Tibial nerve (tissue), 4 donors: ENCODE data around the gene PCP4. TPM values are rescaled to one million over a fixed set of nuclear protein-coding genes. Genes with fewer than 3 reads are reported as not detected.

Experiments used
- DNase-seq, 2 donors: peaks; one replicate each; pipeline ENCODE4 v3.0.0-alpha.2; 2019; ENCODE audit warnings: low spot score in 2 of 2
- H3K27ac ChIP-seq, 4 donors: fragments of 200-600 bp; sonication (generic) in 3 of 4; one replicate each; pipeline ENCODE4 v1.5.1; 2017 to 2019; ENCODE audit warnings: mild to moderate bottlenecking in 1 of 4
- H3K27me3 ChIP-seq, 2 donors: fragments of 200-600 bp; sonication (generic) in 1 of 2; one replicate each; pipeline versions ENCODE4 v1.5.1 to v1.6.0; 2017 to 2019
- H3K36me3 ChIP-seq, 3 donors: fragments of 200-600 bp; sonication (generic); one replicate each; pipeline ENCODE4 v1.5.1; 2018 to 2019
- H3K4me1 ChIP-seq, 4 donors: fragments of 200-600 bp; sonication (generic) in 3 of 4; one replicate each; pipeline ENCODE4 v1.5.1; 2017 to 2019
- H3K4me3 ChIP-seq, 4 donors: fragments of 200-600 bp; sonication (generic) in 3 of 4; one replicate each; pipeline ENCODE4 v1.5.1; 2017 to 2019; ENCODE audit warnings: mild to moderate bottlenecking in 1 of 4, moderate library complexity in 1 of 4
- H3K9me3 ChIP-seq, 4 donors: fragments of 200-600 bp; sonication (generic) in 3 of 4; one replicate each; pipeline ENCODE4 v1.5.1; 2017 to 2019
- EP300 ChIP-seq, 2 donors: sonication (generic); formaldehyde crosslinking; IDR thresholded peaks; one replicate each; pipeline ENCODE4 v1.6.1; 2017; ENCODE audit warnings: antibody characterized with exemption in 2 of 2, mild to moderate bottlenecking in 1 of 2
- POLR2A ChIP-seq, 2 donors: fragments of 450-650 bp; IDR thresholded peaks; one replicate each; pipeline ENCODE4 v1.6.1; 2017; ENCODE audit warnings: antibody characterized with exemption in 2 of 2, mild to moderate bottlenecking in 2 of 2, moderate library complexity in 2 of 2
- WGBS, 2 donors: methylation state at CpG; one replicate each; pipeline ENCODE4 v1.1.5; 2018; 5-methylcytosine and 5-hydroxymethylcytosine counted together
- total RNA-seq, 4 donors: library from RNA; depleted of rRNA; stranded (reverse); fragments of >200 nt; gene quantifications; one replicate each; pipeline ENCODE4 v1.1.0, GENCODE V29; 2016
- TF ChIP-seq, protein P1 (sequence below), 5 experiments: fragments of 200-600 bp in 3 of 5; fragments of 450-650 bp in 2 of 5; sonication (generic) in 3 of 5; IDR thresholded peaks; one replicate each; pipeline ENCODE4 v1.5.1; 2016 to 2019; ENCODE audit warnings: antibody characterized with exemption in 5 of 5, mild to moderate bottlenecking in 3 of 5, moderate library complexity in 2 of 5

Gene PCP4
- total RNA-seq, 4 donors from 2014 or later: 13.5 TPM; not detected in 3

DNA sequence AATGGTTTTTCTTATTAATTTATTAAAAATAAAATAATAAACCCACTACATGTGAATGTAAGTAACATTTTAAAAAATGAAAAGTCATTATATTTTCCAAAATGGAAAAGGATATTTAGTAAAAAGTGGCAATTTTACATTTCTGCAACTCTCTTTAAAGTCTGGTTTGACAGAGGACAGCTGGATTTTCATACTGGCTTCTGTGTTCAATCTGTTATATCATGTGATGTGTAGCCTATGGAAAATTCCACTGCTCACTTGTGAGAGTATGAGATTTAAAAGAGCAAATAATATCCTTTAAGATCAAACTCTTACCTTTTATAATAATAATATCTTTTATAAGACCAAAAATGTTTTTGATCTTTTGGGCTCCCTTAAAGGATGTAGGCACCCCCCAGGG is 33.7 kb downstream of the PCP4 start:
- H3K4me1 ChIP-seq: no peaks in the 10 kb centered on the region
- TF ChIP-seq POLR2A (IDR thresholded peaks at IDR 0.05): no peak
- TF ChIP-seq, protein P1, sequence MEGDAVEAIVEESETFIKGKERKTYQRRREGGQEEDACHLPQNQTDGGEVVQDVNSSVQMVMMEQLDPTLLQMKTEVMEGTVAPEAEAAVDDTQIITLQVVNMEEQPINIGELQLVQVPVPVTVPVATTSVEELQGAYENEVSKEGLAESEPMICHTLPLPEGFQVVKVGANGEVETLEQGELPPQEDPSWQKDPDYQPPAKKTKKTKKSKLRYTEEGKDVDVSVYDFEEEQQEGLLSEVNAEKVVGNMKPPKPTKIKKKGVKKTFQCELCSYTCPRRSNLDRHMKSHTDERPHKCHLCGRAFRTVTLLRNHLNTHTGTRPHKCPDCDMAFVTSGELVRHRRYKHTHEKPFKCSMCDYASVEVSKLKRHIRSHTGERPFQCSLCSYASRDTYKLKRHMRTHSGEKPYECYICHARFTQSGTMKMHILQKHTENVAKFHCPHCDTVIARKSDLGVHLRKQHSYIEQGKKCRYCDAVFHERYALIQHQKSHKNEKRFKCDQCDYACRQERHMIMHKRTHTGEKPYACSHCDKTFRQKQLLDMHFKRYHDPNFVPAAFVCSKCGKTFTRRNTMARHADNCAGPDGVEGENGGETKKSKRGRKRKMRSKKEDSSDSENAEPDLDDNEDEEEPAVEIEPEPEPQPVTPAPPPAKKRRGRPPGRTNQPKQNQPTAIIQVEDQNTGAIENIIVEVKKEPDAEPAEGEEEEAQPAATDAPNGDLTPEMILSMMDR (IDR thresholded peaks at IDR 0.05): no peak
- TF ChIP-seq EP300 (IDR thresholded peaks at IDR 0.05): no peak
- no peaks in the 10 kb centered on the region for H3K36me3 ChIP-seq
- no peak overlapping the region for H3K27ac ChIP-seq
- H3K9me3 ChIP-seq: no peaks in the 10 kb centered on the region
- DNase-seq: no peak
- no peak overlapping the region for H3K4me3 ChIP-seq
- no peaks in the 10 kb centered on the region for H3K27me3 ChIP-seq

- H3K4me1 ChIP-seq: no peaks in the 10 kb centered on the region
- no peaks in the 10 kb centered on the region for H3K9me3 ChIP-seq
- WGBS, 2 donors: 74 to 80% methylated on average over 5 of the region's 5 CpGs
Observed at GRCh38 chr21:39902986-39903385, 35.7 kb downstream of the PCP4 start.

DNA sequence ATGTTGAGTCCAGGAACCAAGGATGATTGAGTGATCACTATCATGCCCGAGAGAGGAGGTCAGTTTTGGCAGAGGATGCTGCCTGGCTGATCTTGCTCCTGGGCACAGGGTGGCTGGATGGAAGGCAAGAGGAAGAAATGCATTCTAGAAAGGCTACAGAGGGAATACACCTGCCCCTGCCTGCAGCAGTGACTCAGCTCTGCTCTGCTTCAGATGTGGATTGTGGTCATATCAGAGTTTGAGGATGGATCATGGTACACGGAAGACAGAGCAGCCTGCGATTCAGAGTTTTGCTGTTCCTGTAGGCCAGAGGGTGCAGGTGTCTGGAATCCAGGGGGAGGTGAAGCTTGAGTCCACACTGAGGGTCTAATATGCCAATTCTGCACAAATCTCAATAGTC is 37.2 kb downstream of the PCP4 start:
- Histone ChIP-seq H3K9me3 (no peaks in the 10 kb centered on the region), H3K27me3 (no peaks in the 10 kb centered on the region), H3K4me3 (no peak overlapping the region), H3K4me1 (no peaks in the 10 kb centered on the region), H3K27ac (no peak overlapping the region), H3K36me3 (no peaks in the 10 kb centered on the region)
- TF ChIP-seq POLR2A (IDR thresholded peaks at IDR 0.05) (no peak), EP300 (IDR thresholded peaks at IDR 0.05) (no peak)
- TF ChIP-seq, protein P1 (IDR thresholded peaks at IDR 0.05): no peak
- no peak for DNase-seq
- WGBS, 2 donors: 82 to 89% methylated on average over 3 of the region's 3 CpGs

More at GRCh38 chr21:39902986-39903385, 35.7 kb downstream of the PCP4 start:
- Histone ChIP-seq H3K27ac (no peak overlapping the region), H3K27me3 (no peaks in the 10 kb centered on the region), H3K4me3 (no peak overlapping the region), H3K36me3 (no peaks in the 10 kb centered on the region)
- no peak for TF ChIP-seq EP300 (IDR thresholded peaks at IDR 0.05)
- no peak for TF ChIP-seq POLR2A (IDR thresholded peaks at IDR 0.05)
- TF ChIP-seq, protein P1 (IDR thresholded peaks at IDR 0.05): no peak
- no peak for DNase-seq

DNA sequence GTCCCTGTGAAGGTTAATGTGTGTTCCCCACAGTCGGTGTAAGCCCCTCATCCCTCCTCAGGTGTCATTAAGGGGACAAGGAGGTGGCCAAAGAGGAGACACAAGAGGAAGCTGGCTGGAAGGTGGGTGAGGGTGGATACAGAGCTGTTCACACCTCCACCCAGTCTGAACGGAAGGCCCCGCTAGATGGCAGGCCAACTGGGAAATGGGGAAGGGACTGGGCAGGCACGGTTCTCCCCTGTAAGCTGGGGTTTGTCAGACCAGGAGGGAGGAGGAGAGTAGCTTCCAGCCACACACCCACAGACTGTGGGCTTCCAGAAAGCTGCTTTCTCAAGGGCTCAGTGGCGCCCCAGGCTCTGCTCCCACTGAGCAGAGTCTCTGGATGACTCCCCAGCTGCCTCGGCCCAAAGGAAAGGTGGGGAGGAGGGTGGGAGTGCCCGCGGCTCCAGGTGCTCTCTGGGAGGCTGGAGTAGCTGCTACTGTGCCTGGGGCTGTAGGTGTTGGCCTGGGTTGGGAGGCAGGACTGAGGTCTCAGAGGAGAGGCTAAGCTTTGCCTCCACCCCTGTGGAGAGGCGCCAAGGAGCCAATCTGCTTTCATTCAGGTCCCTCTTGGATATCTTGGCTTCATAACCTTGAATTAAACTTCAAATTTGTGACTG is 41.2 kb downstream of the PCP4 start:
- 52 to 54% methylated on average over 9 of the region's 9 CpGs for WGBS, 2 donors
- DNase-seq: no peak
- no peaks in the 10 kb centered on the region for H3K36me3 ChIP-seq
- H3K9me3 ChIP-seq: no peaks in the 10 kb centered on the region
- TF ChIP-seq POLR2A (IDR thresholded peaks at IDR 0.05) (no peak), EP300 (IDR thresholded peaks at IDR 0.05) (no peak)
- TF ChIP-seq, protein P1 (IDR thresholded peaks at IDR 0.05): no peak
- H3K27ac ChIP-seq: no peak overlapping the region
- H3K4me3 ChIP-seq: no peak overlapping the region
- H3K4me1 ChIP-seq: no peaks in the 10 kb centered on the region
- no peaks in the 10 kb centered on the region for H3K27me3 ChIP-seq

DNA sequence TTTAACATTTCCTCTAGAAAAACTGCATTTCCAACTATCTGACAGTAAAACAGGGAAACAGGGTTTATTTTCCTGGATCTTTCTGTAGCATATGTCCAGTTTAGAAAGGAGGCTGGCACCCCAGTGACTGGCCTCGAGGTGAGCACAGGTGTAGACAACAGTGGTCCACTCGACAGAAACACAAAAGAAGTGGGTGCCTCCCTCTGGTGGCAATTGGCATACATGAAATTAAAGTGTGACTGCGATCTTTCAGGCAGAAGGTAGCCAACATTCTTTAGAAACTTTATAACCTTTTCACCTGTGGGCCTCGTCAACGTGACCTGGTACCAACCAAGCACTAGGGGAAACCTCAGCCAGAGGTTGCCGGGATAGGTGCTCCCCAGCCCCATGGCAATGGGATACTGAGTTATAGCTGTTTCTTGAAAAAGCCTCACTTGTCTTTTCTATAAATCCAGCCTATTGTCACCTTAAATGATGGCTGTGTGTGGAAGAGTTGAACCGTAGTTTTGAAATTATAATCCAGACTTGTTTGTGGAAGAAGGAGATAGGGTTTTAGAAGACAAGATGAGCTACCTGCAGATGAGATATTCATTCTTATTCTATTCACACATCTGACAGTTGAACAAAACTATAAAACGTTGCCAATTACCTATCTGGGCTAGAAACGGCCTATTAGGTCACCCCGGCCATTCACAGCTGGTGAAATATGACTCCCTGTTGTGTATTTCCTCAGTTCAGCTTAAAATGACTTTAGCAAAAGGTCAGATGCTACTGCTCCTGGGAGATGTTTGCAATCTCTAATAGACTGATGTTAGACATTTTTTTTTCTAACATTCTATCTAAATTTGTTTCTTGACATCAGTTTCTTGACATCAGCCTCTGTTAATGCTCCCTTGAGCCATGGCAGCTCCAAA is 44.3 kb downstream of the PCP4 start:
- Histone ChIP-seq H3K27ac (no peak overlapping the region), H3K9me3 (no peaks in the 10 kb centered on the region), H3K4me1 (no peaks in the 10 kb centered on the region), H3K27me3 (no peaks in the 10 kb centered on the region), H3K4me3 (no peak overlapping the region), H3K36me3 (no peaks in the 10 kb centered on the region)
- DNase-seq: no peak
- TF ChIP-seq POLR2A (IDR thresholded peaks at IDR 0.05) (no peak), EP300 (IDR thresholded peaks at IDR 0.05) (no peak)
- TF ChIP-seq, protein P1 (IDR thresholded peaks at IDR 0.05): no peak
- WGBS, 2 donors: 59 to 65% methylated on average over 10 of the region's 10 CpGs
